Tibial nerve (tissue), 4 donors: ENCODE results near the gene CTNNA1. TPM values are rescaled to one million over a fixed set of nuclear protein-coding genes. Genes with fewer than 3 reads are reported as not detected.

ENCODE experiments used
- DNase-seq, 2 donors: peaks; one replicate each; pipeline ENCODE4 v3.0.0-alpha.2; 2019; ENCODE audit warnings: low spot score in 2 of 2
- H3K27ac ChIP-seq, 4 donors: fragments of 200-600 bp; sonication (generic) in 3 of 4; one replicate each; pipeline ENCODE4 v1.5.1; 2017 to 2019; ENCODE audit warnings: mild to moderate bottlenecking in 1 of 4
- H3K27me3 ChIP-seq, 2 donors: fragments of 200-600 bp; sonication (generic) in 1 of 2; one replicate each; pipeline versions ENCODE4 v1.5.1 to v1.6.0; 2017 to 2019
- H3K36me3 ChIP-seq, 3 donors: fragments of 200-600 bp; sonication (generic); one replicate each; pipeline ENCODE4 v1.5.1; 2018 to 2019
- H3K4me1 ChIP-seq, 4 donors: fragments of 200-600 bp; sonication (generic) in 3 of 4; one replicate each; pipeline ENCODE4 v1.5.1; 2017 to 2019
- H3K4me3 ChIP-seq, 4 donors: fragments of 200-600 bp; sonication (generic) in 3 of 4; one replicate each; pipeline ENCODE4 v1.5.1; 2017 to 2019; ENCODE audit warnings: mild to moderate bottlenecking in 1 of 4, moderate library complexity in 1 of 4
- H3K9me3 ChIP-seq, 4 donors: fragments of 200-600 bp; sonication (generic) in 3 of 4; one replicate each; pipeline ENCODE4 v1.5.1; 2017 to 2019
- EP300 ChIP-seq, 2 donors: sonication (generic); formaldehyde crosslinking; IDR thresholded peaks; one replicate each; pipeline ENCODE4 v1.6.1; 2017; ENCODE audit warnings: antibody characterized with exemption in 2 of 2, mild to moderate bottlenecking in 1 of 2
- POLR2A ChIP-seq, 2 donors: fragments of 450-650 bp; IDR thresholded peaks; one replicate each; pipeline ENCODE4 v1.6.1; 2017; ENCODE audit warnings: antibody characterized with exemption in 2 of 2, mild to moderate bottlenecking in 2 of 2, moderate library complexity in 2 of 2
- WGBS, 2 donors: methylation state at CpG; one replicate each; pipeline ENCODE4 v1.1.5; 2018; 5-methylcytosine and 5-hydroxymethylcytosine counted together
- total RNA-seq, 4 donors: library from RNA; depleted of rRNA; stranded (reverse); fragments of >200 nt; gene quantifications; one replicate each; pipeline ENCODE4 v1.1.0, GENCODE V29; 2016
- TF ChIP-seq, protein P1 (sequence below), 5 experiments: fragments of 200-600 bp in 3 of 5; fragments of 450-650 bp in 2 of 5; sonication (generic) in 3 of 5; IDR thresholded peaks; one replicate each; pipeline ENCODE4 v1.5.1; 2016 to 2019; ENCODE audit warnings: antibody characterized with exemption in 5 of 5, mild to moderate bottlenecking in 3 of 5, moderate library complexity in 2 of 5

Gene CTNNA1
- total RNA-seq, 4 donors from 2014 or later: 292 to 447 (median 321) TPM

DNA sequence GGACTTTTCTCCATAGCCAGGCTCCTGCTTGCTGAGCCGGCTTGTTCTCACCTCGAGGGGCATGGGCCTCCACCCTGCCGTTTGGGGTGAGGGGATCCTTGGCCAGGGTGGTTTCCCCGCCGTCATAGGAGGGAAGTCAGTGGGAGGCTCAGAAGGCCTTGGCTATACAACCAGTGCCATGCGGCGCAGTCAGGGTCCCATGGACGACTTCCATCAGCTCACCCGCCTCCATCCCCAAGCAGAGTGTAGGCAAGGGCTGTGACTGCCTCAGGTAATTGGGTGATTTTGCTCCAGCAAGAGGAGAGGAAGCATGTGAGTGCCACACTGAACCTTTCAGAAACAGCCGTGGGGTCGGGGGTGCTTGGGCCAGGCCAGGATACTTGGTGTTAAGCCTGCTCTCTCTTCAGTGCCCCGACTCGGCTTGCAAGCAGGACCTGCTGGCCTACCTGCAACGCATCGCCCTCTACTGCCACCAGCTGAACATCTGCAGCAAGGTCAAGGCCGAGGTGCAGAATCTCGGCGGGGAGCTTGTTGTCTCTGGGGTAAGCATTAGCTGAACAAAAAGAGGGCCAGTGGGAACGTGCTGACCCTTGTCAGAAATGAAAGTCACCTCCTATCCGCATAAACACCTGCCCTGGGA is 179.1 kb downstream of the CTNNA1 start:
- no peaks in the 10 kb centered on the region for H3K9me3 ChIP-seq
- no peak overlapping the region for H3K27ac ChIP-seq
- TF ChIP-seq, protein P1, sequence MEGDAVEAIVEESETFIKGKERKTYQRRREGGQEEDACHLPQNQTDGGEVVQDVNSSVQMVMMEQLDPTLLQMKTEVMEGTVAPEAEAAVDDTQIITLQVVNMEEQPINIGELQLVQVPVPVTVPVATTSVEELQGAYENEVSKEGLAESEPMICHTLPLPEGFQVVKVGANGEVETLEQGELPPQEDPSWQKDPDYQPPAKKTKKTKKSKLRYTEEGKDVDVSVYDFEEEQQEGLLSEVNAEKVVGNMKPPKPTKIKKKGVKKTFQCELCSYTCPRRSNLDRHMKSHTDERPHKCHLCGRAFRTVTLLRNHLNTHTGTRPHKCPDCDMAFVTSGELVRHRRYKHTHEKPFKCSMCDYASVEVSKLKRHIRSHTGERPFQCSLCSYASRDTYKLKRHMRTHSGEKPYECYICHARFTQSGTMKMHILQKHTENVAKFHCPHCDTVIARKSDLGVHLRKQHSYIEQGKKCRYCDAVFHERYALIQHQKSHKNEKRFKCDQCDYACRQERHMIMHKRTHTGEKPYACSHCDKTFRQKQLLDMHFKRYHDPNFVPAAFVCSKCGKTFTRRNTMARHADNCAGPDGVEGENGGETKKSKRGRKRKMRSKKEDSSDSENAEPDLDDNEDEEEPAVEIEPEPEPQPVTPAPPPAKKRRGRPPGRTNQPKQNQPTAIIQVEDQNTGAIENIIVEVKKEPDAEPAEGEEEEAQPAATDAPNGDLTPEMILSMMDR (IDR thresholded peaks at IDR 0.05): no peak
- TF ChIP-seq POLR2A (IDR thresholded peaks at IDR 0.05) (no peak), EP300 (IDR thresholded peaks at IDR 0.05) (no peak)
- peaks cover 0 to 90% (median 20%) of the 10 kb centered on the region in 3 donors for H3K36me3 ChIP-seq
- no peak overlapping the region for H3K4me3 ChIP-seq
- DNase-seq: no peak
- WGBS, 2 donors: 77 to 83% methylated on average over 18 to 20 of the region's 20 CpGs
- peaks cover 0 to 37% (median 15%) of the 10 kb centered on the region in 4 donors for H3K4me1 ChIP-seq
- H3K27me3 ChIP-seq: no peaks in the 10 kb centered on the region

DNA sequence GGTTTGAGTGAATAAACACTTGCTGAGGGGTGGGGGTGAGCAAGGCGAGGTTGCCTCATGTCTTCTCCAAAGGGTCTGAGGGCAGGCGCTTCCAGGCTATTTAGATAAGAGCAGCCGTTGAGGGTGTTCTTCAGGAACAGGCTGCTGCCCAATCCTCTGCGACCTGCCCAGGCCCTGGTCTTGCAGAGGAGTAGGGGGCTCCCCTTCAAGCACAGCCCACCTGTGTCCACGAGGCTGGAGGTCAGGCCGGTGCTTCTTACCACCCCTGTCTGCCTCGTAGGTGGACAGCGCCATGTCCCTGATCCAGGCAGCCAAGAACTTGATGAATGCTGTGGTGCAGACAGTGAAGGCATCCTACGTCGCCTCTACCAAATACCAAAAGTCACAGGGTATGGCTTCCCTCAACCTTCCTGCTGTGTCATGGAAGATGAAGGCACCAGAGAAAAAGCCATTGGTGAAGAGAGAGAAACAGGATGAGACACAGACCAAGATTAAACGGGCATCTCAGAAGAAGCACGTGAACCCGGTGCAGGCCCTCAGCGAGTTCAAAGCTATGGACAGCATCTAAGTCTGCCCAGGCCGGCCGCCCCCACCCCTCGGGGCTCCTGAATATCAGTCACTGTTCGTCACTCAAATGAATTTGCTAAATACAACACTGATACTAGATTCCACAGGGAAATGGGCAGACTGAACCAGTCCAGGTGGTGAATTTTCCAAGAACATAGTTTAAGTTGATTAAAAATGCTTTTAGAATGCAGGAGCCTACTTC is 180.5 kb downstream of the CTNNA1 start:
- 86 to 87% methylated on average over 18 of the region's 18 CpGs for WGBS, 2 donors
- DNase-seq: no peak
- Histone ChIP-seq H3K9me3 (no peaks in the 10 kb centered on the region), H3K36me3 (peaks cover 0 to 93% (median 20%) of the 10 kb centered on the region in 3 donors), H3K4me1 (peaks cover 0 to 23% (median 8%) of the 10 kb centered on the region in 4 donors), H3K4me3 (no peak overlapping the region), H3K27me3 (no peaks in the 10 kb centered on the region), H3K27ac (no peak overlapping the region)
- no peak for TF ChIP-seq POLR2A (IDR thresholded peaks at IDR 0.05)
- TF ChIP-seq EP300 (IDR thresholded peaks at IDR 0.05): no peak
- TF ChIP-seq, protein P1 (IDR thresholded peaks at IDR 0.05): no peak

DNA sequence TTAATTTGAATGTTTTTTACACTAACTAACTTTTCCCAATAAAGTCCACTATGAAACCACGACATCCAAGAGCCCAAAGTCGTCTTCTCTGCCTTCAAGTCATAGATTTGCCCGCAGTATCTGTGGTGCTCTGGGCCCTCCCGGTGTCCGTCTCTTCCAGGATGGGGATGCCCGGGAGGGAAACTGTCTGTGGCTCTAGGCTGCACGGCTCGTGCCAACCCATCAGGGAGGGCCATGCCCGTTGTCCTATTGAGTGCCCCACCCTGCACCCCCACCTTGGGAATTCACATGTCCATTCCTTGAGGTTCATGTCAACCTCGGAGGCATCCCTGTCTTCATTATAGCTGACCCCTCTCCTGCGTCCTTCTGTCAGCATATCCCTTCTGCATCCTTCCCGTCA is 181.7 kb downstream of the CTNNA1 start:
- H3K27me3 ChIP-seq: no peaks in the 10 kb centered on the region
- no peaks in the 10 kb centered on the region for H3K9me3 ChIP-seq
- H3K4me3 ChIP-seq: no peak overlapping the region
- no peak overlapping the region for H3K27ac ChIP-seq
- WGBS, 2 donors: 91 to 93% methylated on average over 12 of the region's 12 CpGs
- no peak for DNase-seq
- peaks cover 0 to 84% (median 20%) of the 10 kb centered on the region in 3 donors for H3K36me3 ChIP-seq
- H3K4me1 ChIP-seq: peaks cover 0 to 10% (median 2%) of the 10 kb centered on the region in 4 donors
- TF ChIP-seq POLR2A (IDR thresholded peaks at IDR 0.05) (no peak), EP300 (IDR thresholded peaks at IDR 0.05) (no peak)
- TF ChIP-seq, protein P1 (IDR thresholded peaks at IDR 0.05): no peak

DNA sequence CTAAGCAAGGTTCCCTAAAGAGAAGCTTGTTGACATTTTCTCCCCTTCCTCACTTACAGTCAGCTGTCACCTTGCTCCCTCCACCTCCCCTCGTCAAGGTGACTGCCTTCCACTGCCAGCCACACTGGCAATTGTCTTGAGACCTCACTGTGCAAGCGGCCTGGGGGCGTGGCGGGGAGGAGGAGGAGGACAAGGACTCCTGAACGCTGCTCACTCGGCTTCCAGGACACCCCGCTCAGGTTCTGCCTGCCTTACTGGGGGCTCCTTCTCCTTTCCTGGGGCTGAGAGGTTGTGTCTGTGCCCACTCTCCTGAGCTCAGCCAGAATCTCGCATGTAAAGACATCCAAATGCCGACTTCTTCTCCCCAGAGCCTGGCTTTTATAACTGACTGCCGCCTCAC is 182.2 kb downstream of the CTNNA1 start:
- Histone ChIP-seq H3K4me3 (no peak overlapping the region), H3K36me3 (peaks cover 0 to 81% (median 20%) of the 10 kb centered on the region in 3 donors), H3K9me3 (no peaks in the 10 kb centered on the region), H3K27me3 (no peaks in the 10 kb centered on the region), H3K27ac (peak overlapping the region in 1 of 4 donors; percentile 31), H3K4me1 (peaks cover 0 to 5% (median 0%) of the 10 kb centered on the region in 4 donors)
- DNase-seq: no peak
- WGBS, 2 donors: 88 to 90% methylated on average over 10 of the region's 10 CpGs
- no peak for TF ChIP-seq POLR2A (IDR thresholded peaks at IDR 0.05)
- no peak for TF ChIP-seq EP300 (IDR thresholded peaks at IDR 0.05)
- TF ChIP-seq, protein P1 (IDR thresholded peaks at IDR 0.05): no peak
